VCaP (cell line): ENCODE measurements around the gene APBA1.

Experiments
- H3K27ac ChIP-seq: fragments of 450-650 bp; 2 replicates; pipeline ENCODE4 v1.5.1; 2017
- TF ChIP-seq, protein P1 (sequence below): fragments of 450-650 bp; conservative IDR thresholded peaks from 2 replicates; pipeline ENCODE4 v1.5.1; 2017; ENCODE audit warnings: mild to moderate bottlenecking, moderate library complexity

The APBA1 gene

DNA sequence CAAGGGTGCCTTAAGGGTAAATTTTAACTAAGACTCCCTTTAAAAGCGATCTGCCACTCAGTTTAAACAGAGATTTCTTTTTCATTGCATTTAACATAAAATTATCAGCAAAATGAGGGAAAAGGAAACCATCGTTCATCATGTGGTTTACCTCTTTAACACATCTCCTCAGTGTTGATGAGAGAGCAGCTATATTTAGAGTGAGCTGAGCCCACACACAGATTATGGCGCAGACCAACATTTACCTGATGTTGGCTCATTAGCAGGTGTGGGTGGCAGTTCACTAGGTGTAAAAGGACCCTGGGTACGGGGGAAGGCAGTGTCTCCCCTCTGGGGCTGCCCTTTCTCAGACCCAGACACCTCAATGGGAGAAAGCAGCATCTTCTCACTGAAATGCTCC is 197.3 kb downstream of the APBA1 start:
- TF ChIP-seq, protein P1, sequence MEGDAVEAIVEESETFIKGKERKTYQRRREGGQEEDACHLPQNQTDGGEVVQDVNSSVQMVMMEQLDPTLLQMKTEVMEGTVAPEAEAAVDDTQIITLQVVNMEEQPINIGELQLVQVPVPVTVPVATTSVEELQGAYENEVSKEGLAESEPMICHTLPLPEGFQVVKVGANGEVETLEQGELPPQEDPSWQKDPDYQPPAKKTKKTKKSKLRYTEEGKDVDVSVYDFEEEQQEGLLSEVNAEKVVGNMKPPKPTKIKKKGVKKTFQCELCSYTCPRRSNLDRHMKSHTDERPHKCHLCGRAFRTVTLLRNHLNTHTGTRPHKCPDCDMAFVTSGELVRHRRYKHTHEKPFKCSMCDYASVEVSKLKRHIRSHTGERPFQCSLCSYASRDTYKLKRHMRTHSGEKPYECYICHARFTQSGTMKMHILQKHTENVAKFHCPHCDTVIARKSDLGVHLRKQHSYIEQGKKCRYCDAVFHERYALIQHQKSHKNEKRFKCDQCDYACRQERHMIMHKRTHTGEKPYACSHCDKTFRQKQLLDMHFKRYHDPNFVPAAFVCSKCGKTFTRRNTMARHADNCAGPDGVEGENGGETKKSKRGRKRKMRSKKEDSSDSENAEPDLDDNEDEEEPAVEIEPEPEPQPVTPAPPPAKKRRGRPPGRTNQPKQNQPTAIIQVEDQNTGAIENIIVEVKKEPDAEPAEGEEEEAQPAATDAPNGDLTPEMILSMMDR = no peak
- peak overlapping the region; percentile 31; the same call in 1 of the 2 replicates for H3K27ac ChIP-seq

DNA sequence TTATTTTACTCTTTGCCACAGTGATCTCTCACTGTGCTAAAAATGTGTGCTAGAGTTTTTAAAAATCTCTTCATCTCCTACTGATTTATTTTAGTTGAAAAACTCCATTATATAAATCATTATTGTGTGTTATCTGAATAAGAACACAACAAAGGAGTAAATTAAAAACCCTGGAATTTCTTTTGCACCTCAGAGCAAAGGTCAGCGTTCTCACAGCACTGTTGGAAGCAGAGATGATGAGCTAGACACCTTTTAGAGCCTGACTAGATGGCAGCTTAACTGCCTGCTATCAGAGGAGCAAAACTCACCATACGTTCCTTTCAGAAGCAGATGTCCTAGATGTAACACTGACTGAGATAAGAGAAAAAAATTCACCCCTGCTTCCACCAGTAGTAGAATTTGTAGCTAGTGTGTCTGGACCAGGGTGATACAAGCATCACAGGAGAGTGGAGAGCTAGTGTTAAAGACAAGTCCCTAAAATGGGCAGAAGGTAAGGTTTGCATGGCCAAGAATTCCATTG is 200.0 kb downstream of the APBA1 start:
- TF ChIP-seq, protein P1 = no peak

DNA sequence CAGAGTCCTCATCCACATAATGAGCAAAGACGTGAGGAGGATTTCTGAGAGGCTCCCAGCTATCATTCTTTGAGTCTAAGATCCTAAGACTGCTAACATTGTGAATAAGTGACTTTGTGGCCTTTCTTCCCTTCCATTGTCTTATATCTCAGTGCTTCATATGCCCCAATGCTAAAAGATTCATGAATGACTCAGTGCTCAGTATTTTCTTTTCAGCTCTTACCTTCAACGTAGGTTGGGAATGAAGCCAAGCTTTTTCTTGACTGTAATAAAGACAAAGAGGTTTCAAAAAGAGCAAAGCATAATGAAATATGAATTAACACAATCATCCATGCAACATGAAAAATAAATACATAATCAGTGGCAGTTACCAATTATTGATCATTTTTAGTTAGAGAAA is 200.7 kb downstream of the APBA1 start:
- TF ChIP-seq, protein P1 = no peak
- no peak overlapping the region for H3K27ac ChIP-seq

More for the DNA sequence above, 200.0 kb downstream of the APBA1 start:
- H3K27ac ChIP-seq = no peak overlapping the region

DNA sequence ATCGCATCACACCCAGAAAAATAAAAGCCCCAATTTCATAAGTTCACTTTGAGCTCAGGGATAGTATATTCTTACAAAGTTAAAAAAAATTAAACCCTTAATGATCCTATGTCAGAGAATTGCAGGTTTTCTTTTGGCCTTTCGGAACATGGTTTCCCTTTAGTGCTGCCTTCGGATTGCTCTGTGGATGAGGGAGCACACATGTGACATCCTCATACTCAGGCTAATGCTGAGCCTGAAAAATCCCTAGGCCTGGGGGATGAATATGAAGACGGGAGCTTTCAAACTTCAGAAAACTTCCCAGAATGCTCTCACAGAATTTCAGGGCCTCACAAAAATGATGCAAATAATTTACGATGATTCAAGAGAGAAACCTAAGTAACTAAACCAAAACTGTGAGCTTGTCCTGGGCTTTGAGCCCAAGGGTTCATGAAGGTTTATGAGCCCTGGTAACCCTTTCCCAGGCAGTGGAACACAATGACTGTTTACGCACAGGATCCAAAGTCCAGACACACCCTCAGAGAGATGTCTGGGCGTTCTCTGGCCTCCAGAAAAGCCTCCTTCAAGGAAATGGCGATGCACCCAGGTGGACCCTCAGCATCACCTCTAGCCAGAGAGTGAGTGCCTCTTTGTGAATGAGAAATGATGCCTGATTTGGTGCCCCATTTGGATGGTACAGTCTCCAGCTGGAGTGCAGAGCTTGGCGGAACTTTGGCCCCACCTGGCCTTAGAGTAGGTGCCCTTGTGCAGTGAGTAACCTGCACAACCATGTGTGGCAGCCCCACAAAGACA is 201.8 kb downstream of the APBA1 start:
- H3K27ac ChIP-seq = peak overlapping the region; percentile 21; the same call in 1 of the 2 replicates
- TF ChIP-seq, protein P1 = no peak

DNA sequence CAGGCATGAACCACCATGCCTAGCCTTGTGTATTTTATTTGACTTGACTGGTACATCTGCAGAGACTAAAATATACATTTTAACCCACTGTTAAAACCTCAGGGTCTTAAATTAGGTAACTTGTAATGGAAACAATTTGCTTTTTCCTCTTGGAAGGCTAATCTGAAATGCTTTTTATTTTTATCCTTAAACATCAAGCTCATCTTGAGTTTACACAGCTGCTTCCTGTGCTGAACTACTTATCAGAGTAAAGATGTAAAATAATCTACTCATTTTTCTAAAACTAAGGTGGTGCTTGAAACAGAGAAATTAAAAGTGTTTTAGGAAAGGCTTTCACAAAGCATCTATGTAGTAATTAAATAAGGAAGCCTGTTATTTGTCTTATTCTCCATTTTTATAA is 203.0 kb downstream of the APBA1 start:
- 0 out of 2 replicates have a peak overlapping the region, but pooled peaks have one; percentile 21 for H3K27ac ChIP-seq
- TF ChIP-seq, protein P1 = no peak

DNA sequence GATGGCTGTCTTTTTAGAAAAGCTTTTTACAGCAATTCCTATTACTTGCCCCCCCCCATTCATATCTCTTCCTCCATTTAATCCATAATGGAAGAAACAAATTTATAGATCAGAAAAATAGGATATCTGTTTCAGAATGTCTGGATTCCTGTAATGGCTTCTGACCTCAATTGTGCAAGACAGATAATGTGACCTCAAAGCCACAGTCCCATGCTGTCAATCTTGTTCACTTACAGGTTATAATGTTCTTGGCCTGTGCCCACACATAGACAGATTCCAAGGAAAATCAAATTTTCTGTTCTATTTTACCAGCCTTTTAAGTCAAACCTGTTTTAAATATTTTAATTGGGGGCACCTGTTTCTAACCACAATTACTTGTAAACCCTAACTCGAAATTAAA is 203.8 kb downstream of the APBA1 start:
- H3K27ac ChIP-seq = no peak overlapping the region

DNA sequence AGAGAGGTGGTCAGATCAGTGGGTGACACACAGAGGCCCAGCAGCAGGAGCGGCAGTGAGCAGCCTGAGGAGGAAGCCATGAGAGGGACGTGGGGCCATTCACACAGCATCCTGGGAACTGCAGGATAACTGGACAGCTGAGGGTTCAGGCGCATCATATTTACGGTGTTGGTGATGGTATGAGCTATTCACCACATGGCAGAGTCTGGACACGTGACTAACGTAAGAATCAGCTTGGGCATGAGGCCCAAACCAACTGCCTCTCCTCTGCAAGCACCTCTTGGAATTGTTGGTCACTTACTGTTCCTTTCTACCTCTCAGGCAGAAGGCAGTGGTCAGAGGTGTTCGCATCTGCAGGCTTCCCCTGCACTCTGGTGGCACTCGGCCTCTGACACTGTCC is 206.0 kb downstream of the APBA1 start:
- no peak overlapping the region for H3K27ac ChIP-seq
- TF ChIP-seq, protein P1 = no peak

More for the DNA sequence above, 203.8 kb downstream of the APBA1 start:
- TF ChIP-seq, protein P1 = no peak
